GM18505 (cell line): ENCODE measurements around the gene BMPR2.
A peak's percentile ranks its signal among the peaks of the same experiment; 100 is the strongest.
"Not testable (repeated sequence)": the region's sequence is repeated elsewhere in the genome, so short reads cannot be mapped to it uniquely, and the experiment has no call there.

Experiments
- ATAC-seq: cut with Tn5 transposase; IDR thresholded peaks from one replicate; pipeline ENCODE4 v1.9.1; 2021; ENCODE audit not compliant: unreplicated experiment
- POLR2A ChIP-seq: IDR thresholded peaks from 4 replicates; pipeline ENCODE4 v1.6.1; 2011; ENCODE audit warnings: borderline replicate concordance; ENCODE audit not compliant: insufficient read depth, insufficient read length; ENCODE audit errors: extremely low read depth

Gene BMPR2

DNA sequence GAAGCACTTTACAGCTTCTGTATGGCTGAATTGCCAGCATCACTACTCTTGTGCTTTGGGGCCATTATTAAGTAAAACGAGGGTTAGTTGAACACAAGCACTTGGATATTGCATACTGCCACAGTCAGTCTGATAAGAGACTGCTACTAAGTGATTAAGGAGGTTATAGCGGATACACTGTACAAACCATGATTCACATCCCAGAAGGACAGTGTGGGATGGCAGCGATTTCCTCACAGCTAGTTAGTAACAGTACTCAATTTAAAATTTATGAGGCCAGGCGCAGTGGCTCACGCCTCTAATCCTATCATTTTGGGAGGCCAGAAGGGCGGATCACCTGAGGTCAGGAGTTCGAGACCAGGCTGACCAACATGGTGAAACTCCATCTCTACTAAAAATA lies 2.6 kb upstream of the BMPR2 start:
- no peak for TF ChIP-seq POLR2A
- ATAC-seq: no peak

DNA sequence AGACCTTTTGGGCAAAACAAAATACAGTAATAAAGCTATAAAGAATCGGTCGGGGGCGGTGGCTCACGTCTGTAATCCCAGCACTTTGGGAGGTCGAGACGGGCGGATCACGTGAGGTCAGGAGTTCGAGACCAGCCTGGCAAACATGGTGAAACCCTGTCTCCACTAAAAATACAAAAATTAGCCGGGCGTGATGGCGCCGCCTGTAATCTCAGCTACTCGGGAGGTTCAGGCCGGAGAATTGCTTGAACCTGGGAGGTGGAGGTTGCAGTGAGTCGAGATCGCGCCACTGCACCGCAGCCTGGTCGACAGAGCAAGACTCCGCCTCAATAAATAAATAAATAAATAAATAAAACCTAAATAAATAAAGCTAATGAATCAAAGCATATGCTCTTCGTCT lies 1.7 kb upstream of the BMPR2 start:
- ATAC-seq: not testable (repeated sequence)

DNA sequence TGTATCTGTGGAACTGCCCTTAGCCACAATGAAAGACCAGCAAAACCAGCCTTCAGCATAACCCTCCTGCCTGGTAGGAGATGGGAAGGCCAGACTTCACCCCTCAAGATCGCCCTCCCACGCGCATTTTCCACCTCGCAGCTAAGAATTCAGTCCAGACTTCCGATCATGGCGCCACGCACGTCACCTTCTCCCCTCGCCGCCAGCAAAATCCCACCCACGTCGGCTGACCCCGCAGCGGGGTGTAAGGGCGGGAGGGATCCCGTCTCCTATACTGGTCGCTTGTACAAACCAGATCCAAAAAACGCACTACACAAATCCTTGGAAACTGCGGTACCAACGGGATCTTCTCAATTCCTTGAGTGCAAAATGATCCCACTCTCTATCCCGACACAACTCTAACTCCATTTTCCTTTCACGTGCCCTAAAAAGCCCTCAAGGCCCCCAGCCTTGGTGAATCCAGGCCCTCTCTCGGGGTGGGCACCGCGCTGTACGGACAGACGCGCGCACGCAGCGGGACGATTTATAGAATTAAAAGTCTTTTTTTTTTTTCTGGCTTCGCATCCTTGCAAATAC lies 1.0 kb upstream of the BMPR2 start:
- ATAC-seq: peak; percentile 4
- peak; percentile 6 for TF ChIP-seq POLR2A

DNA sequence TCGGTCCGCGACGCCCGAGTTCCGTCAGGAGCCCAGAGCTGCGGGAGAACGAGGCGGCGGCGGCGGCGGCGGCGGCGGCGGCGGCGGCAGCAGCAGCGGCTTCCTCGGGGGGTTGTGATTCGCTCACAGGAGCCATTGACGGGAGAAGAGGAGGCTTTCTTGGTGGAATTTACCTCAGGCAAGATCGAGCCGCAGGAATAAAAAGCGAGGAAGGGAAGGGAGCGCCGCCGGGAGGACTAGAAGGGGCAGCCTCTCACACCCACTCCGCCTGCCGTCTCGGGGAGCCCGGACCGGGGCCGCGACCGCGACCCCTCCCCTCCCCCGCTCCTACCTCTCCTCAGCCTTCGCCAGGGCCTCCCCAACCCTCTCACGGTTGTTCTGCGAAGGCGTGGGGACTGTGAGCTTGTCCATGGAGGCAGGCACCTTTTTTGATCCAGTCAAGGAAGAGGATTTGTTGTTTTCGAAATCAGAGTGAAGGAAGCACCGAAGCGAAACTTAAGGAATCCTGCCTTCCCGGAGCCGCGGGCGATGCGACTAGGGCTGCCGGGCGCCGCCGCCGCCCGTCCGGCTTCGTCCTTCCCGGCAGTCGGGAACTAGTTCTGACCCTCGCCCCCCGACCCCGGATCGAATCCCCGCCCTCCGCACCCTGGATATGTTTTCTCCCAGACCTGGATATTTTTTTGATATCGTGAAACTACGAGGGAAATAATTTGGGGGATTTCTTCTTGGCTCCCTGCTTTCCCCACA lies 506 bp downstream of the BMPR2 start:
- peak; percentile 32 for ATAC-seq

DNA sequence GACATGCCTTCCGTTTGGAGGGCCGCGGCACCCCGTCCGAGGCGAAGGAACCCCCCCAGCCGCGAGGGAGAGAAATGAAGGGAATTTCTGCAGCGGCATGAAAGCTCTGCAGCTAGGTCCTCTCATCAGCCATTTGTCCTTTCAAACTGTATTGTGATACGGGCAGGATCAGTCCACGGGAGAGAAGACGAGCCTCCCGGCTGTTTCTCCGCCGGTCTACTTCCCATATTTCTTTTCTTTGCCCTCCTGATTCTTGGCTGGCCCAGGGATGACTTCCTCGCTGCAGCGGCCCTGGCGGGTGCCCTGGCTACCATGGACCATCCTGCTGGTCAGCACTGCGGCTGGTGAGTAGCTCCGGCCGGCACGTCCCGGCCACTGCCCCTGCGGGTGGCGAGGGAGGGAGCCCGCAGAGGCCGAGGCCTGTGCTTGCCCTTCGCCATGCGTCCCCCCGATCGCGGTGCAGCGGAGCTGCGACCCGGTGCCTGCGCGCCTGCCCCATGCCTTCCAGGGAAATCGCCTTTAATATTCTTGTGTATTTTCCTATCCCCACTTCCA lies 1.2 kb downstream of the BMPR2 start:
- no peak for ATAC-seq
- no peak for TF ChIP-seq POLR2A

More for the DNA sequence above, 506 bp downstream of the BMPR2 start:
- TF ChIP-seq POLR2A: no peak

DNA sequence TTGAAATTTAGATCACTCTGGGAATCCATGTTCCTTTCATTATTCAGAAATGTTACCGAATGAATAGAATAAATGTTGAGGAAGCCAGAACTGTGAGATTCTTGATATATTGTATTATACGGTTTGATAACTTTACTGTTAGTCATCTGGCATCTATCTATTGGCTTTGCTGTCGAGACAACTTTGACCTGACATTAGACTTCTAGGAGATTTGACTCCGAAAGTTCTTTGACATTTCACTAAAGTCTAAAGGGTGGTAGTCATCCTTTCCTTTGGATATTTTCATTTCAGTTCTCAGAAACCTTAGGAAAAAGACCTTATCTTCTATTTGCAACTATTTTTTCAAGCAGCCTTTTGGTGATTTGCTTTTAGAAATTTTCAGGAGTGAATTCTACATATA lies 1.9 kb downstream of the BMPR2 start:
- no peak for ATAC-seq
- TF ChIP-seq POLR2A: no peak

DNA sequence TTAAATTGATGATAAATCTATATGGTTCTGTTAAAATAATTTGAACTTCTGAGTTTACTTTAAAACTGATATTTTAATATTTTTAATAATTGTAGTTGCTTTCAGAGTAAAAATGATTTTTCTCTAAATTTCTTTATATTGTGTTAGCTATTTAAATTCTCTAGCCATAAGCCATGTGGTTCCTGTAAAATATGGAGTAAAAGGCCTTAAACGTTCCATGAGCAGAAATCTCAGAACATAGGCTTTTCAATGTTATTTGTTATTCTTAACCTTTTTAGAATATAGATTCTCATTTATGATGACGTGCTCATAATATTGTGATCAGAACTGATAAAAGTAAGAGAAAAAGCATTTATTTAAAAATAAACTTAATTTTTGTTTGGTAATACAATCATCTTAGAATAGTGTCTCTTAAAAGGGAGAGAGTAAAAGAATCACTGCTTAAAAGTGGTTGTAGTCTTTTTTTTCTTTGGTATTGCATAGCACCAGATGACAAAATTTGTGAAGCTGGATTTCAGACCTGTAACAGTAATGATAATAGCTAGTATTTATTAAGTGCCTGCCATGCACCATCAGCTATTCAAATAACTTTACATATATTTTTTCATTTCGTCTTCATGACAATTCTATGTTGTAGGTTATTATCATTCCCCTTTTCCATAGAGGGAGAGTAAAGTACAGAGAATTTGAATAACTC lies 2.7 kb downstream of the BMPR2 start:
- no peak for ATAC-seq

DNA sequence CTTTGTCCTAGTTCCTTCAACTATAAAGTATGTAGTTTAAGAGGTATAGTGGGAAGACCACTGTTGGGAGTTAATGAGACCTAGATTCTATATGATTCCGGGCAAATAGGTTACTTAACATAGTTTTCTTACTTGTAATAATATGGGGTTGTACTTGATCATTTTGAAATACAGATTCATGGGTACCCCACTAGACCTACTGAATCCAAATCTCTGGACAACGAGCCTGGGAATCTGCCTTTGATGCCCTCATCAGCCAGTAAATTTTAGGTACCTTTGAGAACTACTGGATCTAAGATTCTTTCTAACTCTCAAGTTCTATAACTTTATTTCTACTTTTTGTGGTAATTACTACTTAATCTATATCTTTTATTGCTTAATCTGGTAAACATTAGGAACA lies 6.6 kb downstream of the BMPR2 start:
- TF ChIP-seq POLR2A: no peak
- no peak for ATAC-seq

More for the DNA sequence above, 2.7 kb downstream of the BMPR2 start:
- TF ChIP-seq POLR2A: no peak

DNA sequence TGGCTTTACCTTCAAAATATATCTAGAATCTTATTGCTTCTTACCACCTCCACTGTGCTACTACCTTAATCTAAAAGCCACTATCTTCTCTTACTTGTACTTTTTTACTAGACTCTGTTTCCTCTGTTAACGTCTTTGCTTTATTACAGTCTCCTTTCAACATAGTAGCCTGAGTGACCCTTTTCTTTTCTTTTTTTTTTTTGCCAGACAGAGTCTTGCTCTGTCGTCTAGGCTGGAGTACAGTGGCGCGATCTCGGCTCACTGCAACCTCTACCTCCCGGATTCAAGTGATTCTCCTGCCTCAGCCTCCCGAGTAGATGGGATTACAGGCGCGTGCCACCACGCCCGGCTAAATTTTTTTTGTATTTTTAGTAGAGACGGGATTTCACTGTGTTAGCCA lies 10.4 kb downstream of the BMPR2 start:
- not testable (repeated sequence) for ATAC-seq

DNA sequence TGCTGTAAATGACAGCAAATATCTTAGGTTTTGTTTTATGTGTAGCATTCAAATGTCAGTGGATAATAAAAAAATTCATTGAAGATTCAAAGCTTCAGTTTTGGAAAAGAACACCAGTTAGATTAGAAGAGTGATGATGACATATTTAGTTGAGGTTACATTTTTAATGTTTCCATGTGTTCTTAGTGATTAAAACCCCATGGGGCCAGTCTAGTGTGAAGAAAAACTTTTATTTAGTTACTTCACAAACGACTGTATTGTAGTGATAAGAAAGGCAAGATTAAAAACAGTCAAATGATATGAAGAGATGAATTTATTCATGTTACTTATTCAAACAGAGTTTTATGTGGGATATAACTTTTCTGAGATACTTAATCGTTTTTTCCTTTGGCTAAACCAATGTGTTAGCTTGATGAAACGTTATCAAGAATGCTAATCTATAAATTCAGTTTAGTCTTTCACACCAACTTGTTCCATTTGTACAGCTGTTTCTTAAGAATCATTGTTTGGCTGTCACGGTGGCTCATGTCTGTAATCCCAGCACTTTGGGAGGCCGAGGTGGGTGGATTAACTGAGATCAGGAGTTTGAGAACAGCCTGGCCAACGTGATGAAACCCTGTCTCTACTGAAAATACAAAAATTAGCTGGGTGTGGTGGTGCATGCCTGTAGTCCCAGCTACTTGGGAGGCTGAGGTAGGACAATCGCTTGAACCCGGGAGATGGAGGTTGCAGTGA lies 11.6 kb downstream of the BMPR2 start:
- no peak for TF ChIP-seq POLR2A
- ATAC-seq: no peak

DNA sequence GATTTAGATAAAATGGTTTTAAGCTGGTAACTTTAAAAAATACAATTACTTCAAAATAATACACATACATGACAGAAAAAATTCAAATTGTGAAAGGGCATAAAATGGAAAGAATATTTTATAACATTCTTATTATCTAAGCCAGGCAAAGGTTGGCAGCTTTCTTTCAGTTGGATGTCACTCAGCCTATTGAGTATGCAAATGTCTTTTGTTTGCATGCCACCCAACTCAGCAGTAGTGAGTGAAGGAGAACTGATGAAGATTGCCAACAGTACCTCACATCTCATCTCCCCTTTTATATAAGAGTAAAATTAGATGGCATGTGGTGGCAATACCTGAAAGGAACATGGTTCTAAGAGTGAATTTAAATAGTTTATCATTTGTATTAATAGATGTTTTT lies 24.8 kb downstream of the BMPR2 start:
- TF ChIP-seq POLR2A: no peak
- ATAC-seq: no peak

DNA sequence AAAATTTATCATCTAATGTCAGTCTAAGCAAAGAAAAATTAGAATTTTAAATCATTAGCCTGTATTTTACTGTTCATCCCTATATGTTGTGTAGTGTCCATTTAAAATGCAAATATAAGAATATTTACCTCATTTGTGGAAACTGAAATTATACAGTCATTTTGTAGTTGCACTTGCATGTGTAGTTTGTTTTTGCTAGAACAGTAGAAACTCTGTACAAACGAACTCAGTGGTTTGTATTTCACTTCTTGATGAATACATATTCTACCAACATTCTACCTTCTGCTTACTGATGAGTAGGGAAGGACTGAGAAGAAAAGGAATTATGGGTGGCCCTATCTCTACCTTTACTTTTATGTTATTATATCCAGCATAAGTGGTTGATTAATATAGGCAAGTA lies 29.7 kb downstream of the BMPR2 start:
- TF ChIP-seq POLR2A: no peak
- no peak for ATAC-seq

DNA sequence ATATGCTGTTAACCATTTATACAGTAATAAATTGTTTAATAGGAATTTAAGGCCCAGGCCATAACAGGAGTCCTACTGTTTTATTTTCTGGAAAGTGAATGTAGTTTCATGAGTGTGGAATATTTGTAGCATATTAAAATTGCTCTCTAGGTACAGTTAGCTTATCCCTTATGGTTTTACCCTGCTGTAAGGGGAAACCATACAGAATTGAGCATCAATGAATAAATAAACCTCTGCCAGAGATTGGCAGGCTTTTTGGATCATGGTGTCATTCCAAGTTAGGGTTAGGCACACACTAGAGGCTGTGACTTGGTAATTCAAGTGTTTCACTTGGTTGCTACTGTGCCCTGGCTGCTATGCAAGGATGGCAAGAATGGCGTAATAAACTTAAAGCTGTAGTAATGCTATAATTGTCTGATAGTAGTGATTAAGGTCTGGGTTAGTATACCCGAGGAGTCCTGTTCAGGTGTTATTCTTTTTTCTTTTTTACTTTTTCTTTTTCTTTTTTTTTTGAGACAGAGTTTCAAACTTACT lies 30.4 kb downstream of the BMPR2 start:
- TF ChIP-seq POLR2A: no peak
- ATAC-seq: no peak

DNA sequence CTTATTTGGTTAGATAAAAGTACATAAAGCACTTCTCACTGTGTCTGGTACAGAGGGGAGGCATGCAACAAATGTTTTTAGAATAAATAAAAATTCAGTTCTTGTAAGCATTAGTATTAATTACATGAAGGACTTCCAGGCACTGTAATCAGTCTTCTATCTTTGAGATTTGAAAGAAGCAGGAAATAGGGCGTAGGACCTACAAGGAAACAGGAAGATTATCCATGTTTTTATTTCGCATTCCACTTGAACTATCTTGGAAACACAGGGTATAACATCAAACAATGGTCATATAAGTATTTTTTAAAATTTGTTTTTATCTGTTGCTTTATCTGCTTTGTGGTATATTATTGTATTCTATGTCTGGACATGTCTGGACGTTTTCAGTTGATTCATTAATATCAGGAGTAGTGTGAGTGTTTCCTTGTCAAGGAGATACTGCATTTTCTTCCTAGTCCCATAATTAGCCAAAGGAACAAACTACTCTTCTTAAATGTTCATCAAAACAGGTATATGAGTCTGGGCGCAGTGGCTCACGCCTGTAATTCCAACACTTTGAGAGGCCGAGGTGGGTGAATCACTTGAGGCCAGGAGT lies 32.5 kb downstream of the BMPR2 start:
- no peak for TF ChIP-seq POLR2A
- ATAC-seq: no peak
